Natural killer cell (primary cell): ENCODE measurements around the gene ARMC8. TPM values are rescaled to one million over a fixed set of nuclear protein-coding genes. Genes with fewer than 3 reads are reported as not detected.

Experiments used
- ATAC-seq, 3 donors: fragments of 150-1000 bp in 2 of 3; fragments of 200-7000 bp in 1 of 3; cut with Tn5 transposase; 1 replicate in 1 of 3; 2 replicates in 2 of 3; pipeline ENCODE4 v1.10.0; 2021; ENCODE audit warnings: mild to moderate bottlenecking in 2 of 3, moderate library complexity in 2 of 3
- DNase-seq, 2 donors: peaks; one replicate each; pipeline versions ENCODE4 v3.0.0 to v3.0.0-alpha.2; 2013 to 2021; ENCODE audit warnings: mixed read lengths in 1 of 2
- H3K27ac ChIP-seq: one replicate; pipeline ENCODE4 v1.5.1; 2013; ENCODE audit warnings: mild to moderate bottlenecking, low read length
- H3K27me3 ChIP-seq: one replicate; pipeline ENCODE4 v1.6.1; 2013; ENCODE audit warnings: low read length; ENCODE audit not compliant: control insufficient read depth, insufficient read depth
- H3K36me3 ChIP-seq: one replicate; pipeline ENCODE4 v1.6.1; 2013; ENCODE audit warnings: low read length; ENCODE audit not compliant: control insufficient read depth, insufficient read depth
- H3K4me1 ChIP-seq: one replicate; pipeline ENCODE4 v1.6.1; 2013; ENCODE audit warnings: low read length; ENCODE audit not compliant: control insufficient read depth, insufficient read depth
- H3K4me3 ChIP-seq: one replicate; pipeline ENCODE4 v1.5.1; 2013; ENCODE audit warnings: low read length
- H3K9me3 ChIP-seq: one replicate; pipeline ENCODE4 v1.6.1; 2013; ENCODE audit warnings: low read length; ENCODE audit not compliant: control insufficient read depth, insufficient read depth
- H3K27ac Mint-ChIP-seq, 2 donors: one replicate each; pipeline ENCODE4 v1.8.0; 2022; ENCODE audit warnings: mild to moderate bottlenecking in 2 of 2, mixed read lengths in 2 of 2, moderate library complexity in 1 of 2
- H3K27me3 Mint-ChIP-seq, 2 donors: one replicate each; pipeline ENCODE4 v1.8.0; 2022; ENCODE audit warnings: low read depth in 2 of 2, mixed read lengths in 2 of 2
- H3K36me3 Mint-ChIP-seq: one replicate; pipeline ENCODE4 v1.8.0; 2022; ENCODE audit warnings: mixed read lengths
- H3K4me1 Mint-ChIP-seq, 2 donors: one replicate each; pipeline ENCODE4 v1.8.0; 2022; ENCODE audit warnings: mixed read lengths in 2 of 2
- H3K4me3 Mint-ChIP-seq: one replicate; pipeline ENCODE4 v1.8.0; 2022; ENCODE audit warnings: mild to moderate bottlenecking, moderate library complexity, mixed read lengths
- H3K9me3 Mint-ChIP-seq, 2 donors: one replicate each; pipeline ENCODE4 v1.8.0; 2022; ENCODE audit warnings: mixed read lengths in 2 of 2
- WGBS: methylation state at CpG from one replicate; pipeline ENCODE4 v1.1.7; 2013; ENCODE audit warnings: missing lambda C conversion rate; ENCODE audit not compliant: insufficient coverage; 5-methylcytosine and 5-hydroxymethylcytosine counted together
- intact Hi-C: fragments of 100-400 bp; cut with micrococcal nuclease; formaldehyde crosslinking; loops from one replicate; pipeline ENCODE4 v1.14.2; 2022
- total RNA-seq, 4 donors: library from RNA; stranded (reverse); fragments of 120-200 nt in 1 of 4; gene quantifications; one replicate each; pipeline versions ENCODE4 v1.2.3 to v1.2.4, GENCODE V29; 2013 to 2022
- TF ChIP-seq, protein P1 (sequence below): fragments of 200-600 bp; IDR thresholded peaks from one replicate; pipeline ENCODE4 v1.8.0; 2022; ENCODE audit warnings: antibody characterized with exemption

The ARMC8 gene
- total RNA-seq, 3 donors from 2014 or later (not counting 1 experiment from before 2014, with no cell fraction given), result 75.4 to 93.5 (median 86.4) TPM

DNA sequence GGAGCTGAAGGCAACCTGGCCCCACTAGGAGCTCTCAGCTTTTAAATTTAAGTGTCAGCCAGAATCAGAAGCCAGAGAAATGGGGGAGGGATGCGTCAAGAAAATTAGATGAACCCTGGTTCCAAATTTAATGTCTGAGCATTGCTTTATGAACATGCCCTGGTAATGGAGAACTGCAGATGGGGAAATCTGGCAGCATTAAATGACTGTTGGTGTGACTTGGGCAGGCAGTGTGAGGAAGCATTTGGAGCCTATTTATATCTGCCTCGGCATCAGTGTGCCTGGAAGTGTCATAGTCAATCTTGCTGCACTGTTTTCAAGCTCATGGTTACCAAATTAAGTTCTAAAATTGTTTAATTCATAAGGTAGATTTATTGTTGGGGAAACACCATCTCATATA is 113.5 kb downstream of the ARMC8 start:
- Histone ChIP-seq H3K36me3 (peaks cover 11% of the 10 kb centered on the region), H3K4me1 (no peaks in the 10 kb centered on the region), H3K27ac (no peak overlapping the region), H3K27me3 (no peaks in the 10 kb centered on the region), H3K4me3 (no peak overlapping the region), H3K9me3 (no peaks in the 10 kb centered on the region)
- DNase-seq, result no peak
- H3K36me3 Mint-ChIP-seq, result no peaks in the 10 kb centered on the region
- H3K9me3 Mint-ChIP-seq, result no peaks in the 10 kb centered on the region
- intact Hi-C loops, result no loop called here
- H3K4me1 Mint-ChIP-seq, result no peaks in the 10 kb centered on the region
- TF ChIP-seq, protein P1, sequence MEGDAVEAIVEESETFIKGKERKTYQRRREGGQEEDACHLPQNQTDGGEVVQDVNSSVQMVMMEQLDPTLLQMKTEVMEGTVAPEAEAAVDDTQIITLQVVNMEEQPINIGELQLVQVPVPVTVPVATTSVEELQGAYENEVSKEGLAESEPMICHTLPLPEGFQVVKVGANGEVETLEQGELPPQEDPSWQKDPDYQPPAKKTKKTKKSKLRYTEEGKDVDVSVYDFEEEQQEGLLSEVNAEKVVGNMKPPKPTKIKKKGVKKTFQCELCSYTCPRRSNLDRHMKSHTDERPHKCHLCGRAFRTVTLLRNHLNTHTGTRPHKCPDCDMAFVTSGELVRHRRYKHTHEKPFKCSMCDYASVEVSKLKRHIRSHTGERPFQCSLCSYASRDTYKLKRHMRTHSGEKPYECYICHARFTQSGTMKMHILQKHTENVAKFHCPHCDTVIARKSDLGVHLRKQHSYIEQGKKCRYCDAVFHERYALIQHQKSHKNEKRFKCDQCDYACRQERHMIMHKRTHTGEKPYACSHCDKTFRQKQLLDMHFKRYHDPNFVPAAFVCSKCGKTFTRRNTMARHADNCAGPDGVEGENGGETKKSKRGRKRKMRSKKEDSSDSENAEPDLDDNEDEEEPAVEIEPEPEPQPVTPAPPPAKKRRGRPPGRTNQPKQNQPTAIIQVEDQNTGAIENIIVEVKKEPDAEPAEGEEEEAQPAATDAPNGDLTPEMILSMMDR, result no peak
- no peaks in the 10 kb centered on the region for H3K27me3 Mint-ChIP-seq
- H3K27ac Mint-ChIP-seq, result no peak overlapping the region
- WGBS, result 92% methylated on average over 2 of the region's 2 CpGs
- H3K4me3 Mint-ChIP-seq, result no peak overlapping the region
- no peak for ATAC-seq

DNA sequence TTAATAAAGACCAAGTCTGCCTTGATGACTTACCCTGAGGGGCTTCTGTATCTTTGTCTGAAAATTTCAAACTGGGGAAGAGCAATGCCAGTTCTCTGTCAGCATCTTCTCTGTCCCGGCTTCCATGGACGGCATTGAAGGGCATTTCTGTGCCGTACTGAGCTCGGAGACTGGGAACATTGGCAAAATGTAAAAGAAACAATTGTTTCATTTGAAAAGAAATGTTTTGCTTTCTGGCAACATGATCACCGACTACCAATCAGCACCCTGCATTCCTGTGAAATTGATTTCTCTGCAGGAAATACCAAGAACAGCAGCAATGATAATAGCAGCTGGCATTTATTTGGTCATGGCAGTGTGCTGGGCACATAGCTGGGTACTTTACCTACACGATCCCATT is 116.4 kb downstream of the ARMC8 start:
- DNase-seq, result no peak
- TF ChIP-seq, protein P1, result no peak
- WGBS, result 95% methylated on average over 6 of the region's 6 CpGs
- Histone ChIP-seq H3K27ac (no peak overlapping the region), H3K27me3 (no peaks in the 10 kb centered on the region), H3K9me3 (peaks cover 5% of the 10 kb centered on the region), H3K4me3 (no peak overlapping the region), H3K36me3 (peaks cover 3% of the 10 kb centered on the region), H3K4me1 (no peaks in the 10 kb centered on the region)
- peaks cover 0 to 8% of the 10 kb centered on the region in 2 donors for H3K27me3 Mint-ChIP-seq
- no peak for ATAC-seq
- H3K9me3 Mint-ChIP-seq, result peaks cover 5 to 10% of the 10 kb centered on the region in 2 donors
- H3K4me3 Mint-ChIP-seq, result no peak overlapping the region
- H3K36me3 Mint-ChIP-seq, result peaks cover 9% of the 10 kb centered on the region
- H3K27ac Mint-ChIP-seq, result no peak overlapping the region
- no peaks in the 10 kb centered on the region for H3K4me1 Mint-ChIP-seq
- intact Hi-C loops, result no loop called here

DNA sequence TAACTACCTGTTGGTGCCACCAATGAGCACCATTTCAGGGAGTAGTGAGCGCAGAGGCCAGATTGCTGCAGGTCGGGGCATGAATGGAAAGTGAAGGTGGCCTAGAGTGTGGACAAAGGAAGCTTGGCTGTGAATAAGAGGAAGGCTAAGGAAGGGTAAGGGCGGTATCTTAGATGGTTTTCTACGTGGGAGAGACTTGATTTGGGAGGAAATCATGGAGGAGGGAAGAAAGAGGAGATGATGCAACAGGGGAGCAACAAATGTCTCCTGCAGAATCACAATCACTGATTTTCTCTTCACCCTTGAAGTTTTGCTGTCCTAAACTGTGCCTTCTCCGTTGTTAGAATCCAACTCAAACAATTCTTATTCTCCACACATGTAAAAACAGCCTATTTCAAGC is 120.8 kb downstream of the ARMC8 start:
- H3K27me3 ChIP-seq, result no peaks in the 10 kb centered on the region
- ATAC-seq (no peak), DNase-seq (no peak)
- peaks cover 16 to 39% of the 10 kb centered on the region in 2 donors for H3K27me3 Mint-ChIP-seq
- TF ChIP-seq, protein P1, result no peak
- H3K4me3 Mint-ChIP-seq, result no peak overlapping the region
- intact Hi-C loops, result no loop called here
- peaks cover 30% of the 10 kb centered on the region for H3K36me3 Mint-ChIP-seq
- H3K4me1 Mint-ChIP-seq, result no peaks in the 10 kb centered on the region
- peaks cover 17% of the 10 kb centered on the region for H3K9me3 ChIP-seq
- no peak overlapping the region for H3K27ac Mint-ChIP-seq
- H3K4me1 ChIP-seq, result no peaks in the 10 kb centered on the region
- H3K27ac ChIP-seq, result no peak overlapping the region
- WGBS, result 88% methylated on average over 5 of the region's 5 CpGs
- H3K4me3 ChIP-seq, result no peak overlapping the region
- H3K9me3 Mint-ChIP-seq, result peaks cover 8 to 20% of the 10 kb centered on the region in 2 donors
- no peaks in the 10 kb centered on the region for H3K36me3 ChIP-seq

GRCh38 chr3:138308783-138309182 is 121.7 kb downstream of the ARMC8 start:
- Mint-ChIP-seq H3K9me3 (peaks cover 8 to 20% of the 10 kb centered on the region in 2 donors), H3K4me3 (no peak overlapping the region)

More at GRCh38 chr3:138308783-138309182, 121.7 kb downstream of the ARMC8 start:
- Mint-ChIP-seq H3K36me3 (peaks cover 30% of the 10 kb centered on the region), H3K27me3 (peaks cover 16 to 39% of the 10 kb centered on the region in 2 donors), H3K4me1 (no peaks in the 10 kb centered on the region), H3K27ac (no peak overlapping the region)
- H3K27ac ChIP-seq, result no peak overlapping the region
- no peaks in the 10 kb centered on the region for H3K4me1 ChIP-seq
- H3K36me3 ChIP-seq, result no peaks in the 10 kb centered on the region
- peaks cover 17% of the 10 kb centered on the region for H3K9me3 ChIP-seq
- TF ChIP-seq, protein P1, result no peak
- H3K4me3 ChIP-seq, result no peak overlapping the region
- intact Hi-C loops, result no loop called here
- no peak for DNase-seq
- no peak for ATAC-seq
- H3K27me3 ChIP-seq, result no peaks in the 10 kb centered on the region
